HepG2 (cell line): Measurements from ENCODE around the gene GFRA4. TPM values are rescaled to one million over a fixed set of nuclear protein-coding genes. Genes with fewer than 3 reads are reported as not detected.

Source experiments
- BORCS8-MEF2B ChIP-seq: sonication (generic); formaldehyde crosslinking; IDR thresholded peaks from 2 replicates; pipeline ENCODE4 v1.8.0; 2022; ENCODE audit warnings: mild to moderate bottlenecking, missing genetic modification reagents
- EED ChIP-seq: sonication (generic); formaldehyde crosslinking; IDR thresholded peaks from 2 replicates; pipeline ENCODE4 v1.5.0; 2020; ENCODE audit warnings: mild to moderate bottlenecking, missing genetic modification reagents
- ELF1 ChIP-seq: sonication (generic); formaldehyde crosslinking; IDR thresholded peaks from 2 replicates; pipeline ENCODE4 v1.4.0; 2020; ENCODE audit warnings: missing genetic modification reagents
- HCFC1 ChIP-seq: fragments of 150-350 bp; IDR thresholded peaks from 2 replicates; pipeline ENCODE4 v1.6.1; 2014; ENCODE audit warnings: low read depth, low read length
- MIER2 ChIP-seq: IDR thresholded peaks from 2 replicates; pipeline ENCODE4 v1.6.1; 2016; ENCODE audit warnings: missing biosample characterization, missing genetic modification reagents
- MTA1 ChIP-seq: sonication (generic); formaldehyde crosslinking; IDR thresholded peaks from 2 replicates; pipeline ENCODE4 v1.4.0; 2020; ENCODE audit warnings: missing genetic modification reagents, mild to moderate bottlenecking, borderline replicate concordance
- NCOA1 ChIP-seq: sonication (generic); formaldehyde crosslinking; IDR thresholded peaks from 2 replicates; pipeline ENCODE4 v1.9.0; 2021; ENCODE audit warnings: missing genetic modification reagents
- NCOR1 ChIP-seq: fragments of 200-600 bp; sonication (generic); IDR thresholded peaks from 2 replicates; pipeline ENCODE4 v1.7.0; 2017; ENCODE audit warnings: antibody characterized with exemption, low read length, borderline replicate concordance
- SMAD3 ChIP-seq: sonication (generic); formaldehyde crosslinking; IDR thresholded peaks from 2 replicates; pipeline ENCODE4 v1.4.0; 2020; ENCODE audit warnings: missing genetic modification reagents
- SNAI1 ChIP-seq: sonication (generic); formaldehyde crosslinking; IDR thresholded peaks from 2 replicates; pipeline ENCODE4 v1.5.0; 2020; ENCODE audit warnings: mild to moderate bottlenecking, missing genetic modification reagents, borderline replicate concordance
- SNAPC2 ChIP-seq: sonication (generic); formaldehyde crosslinking; IDR thresholded peaks from 2 replicates; pipeline ENCODE4 v1.8.1; 2022; ENCODE audit warnings: mild to moderate bottlenecking, missing genetic modification reagents
- TMF1 ChIP-seq: sonication (generic); formaldehyde crosslinking; IDR thresholded peaks from 2 replicates; pipeline ENCODE4 v1.8.1; 2022; ENCODE audit warnings: low read depth, missing genetic modification reagents
- XBP1 ChIP-seq: sonication (generic); formaldehyde crosslinking; IDR thresholded peaks from 2 replicates; pipeline ENCODE4 v1.5.0; 2020; ENCODE audit warnings: missing genetic modification reagents
- ZNF232 ChIP-seq: sonication (generic); formaldehyde crosslinking; IDR thresholded peaks from 2 replicates; pipeline ENCODE4 v1.4.0; 2020; ENCODE audit warnings: missing genetic modification reagents, borderline replicate concordance
- ZNF607 ChIP-seq: sonication (generic); formaldehyde crosslinking; IDR thresholded peaks from 2 replicates; pipeline ENCODE4 v1.5.1; 2020; ENCODE audit warnings: missing genetic modification reagents, mild to moderate bottlenecking, borderline replicate concordance
- ZNF720 ChIP-seq: sonication (generic); formaldehyde crosslinking; IDR thresholded peaks from 2 replicates; pipeline ENCODE4 v1.4.0; 2020; ENCODE audit warnings: missing genetic modification reagents
- ZNF850 ChIP-seq: sonication (generic); formaldehyde crosslinking; conservative IDR thresholded peaks from 2 replicates; pipeline ENCODE4 v1.9.0; 2021; ENCODE audit warnings: mild to moderate bottlenecking, missing genetic modification reagents
- polyA plus RNA-seq, 8 experiments: library from polyadenylated mRNA; depleted of rRNA in 3 of 8; stranded (reverse) in 7 of 8; unstranded in 1 of 8; fragments of >200 nt; fragmentation: Illumina TruSeq in 4 of 8; extraction: Trizol in 4 of 8; gene quantifications; 2 replicates each; pipeline versions ENCODE4 v1.2.1 to v1.2.3, GENCODE V29; 2011 to 2016; ENCODE audit warnings: low read depth in 4 of 8, missing spikeins in 1 of 8, mixed read lengths in 1 of 8; ENCODE audit not compliant: insufficient read depth in 1 of 8
- total RNA-seq, 5 experiments: library from RNA; depleted of rRNA; stranded (reverse); fragments of >200 nt; fragmentation: Illumina TruSeq; extraction: Trizol; gene quantifications; 2 replicates each; pipeline ENCODE4 v1.2.3, GENCODE V29; 2016; ENCODE audit warnings: low read depth in 1 of 5
- TF ChIP-seq, protein P1 (sequence below): sonication (generic); formaldehyde crosslinking; IDR thresholded peaks from 2 replicates; pipeline ENCODE4 v1.4.0; 2020; ENCODE audit warnings: missing genetic modification reagents
- TF ChIP-seq, protein P2 (sequence below): IDR thresholded peaks from 2 replicates; pipeline ENCODE4 v1.4.0; 2020; ENCODE audit warnings: mild to moderate bottlenecking, missing genetic modification reagents
- TF ChIP-seq, protein P3 (sequence below): sonication (generic); formaldehyde crosslinking; IDR thresholded peaks from 2 replicates; pipeline ENCODE4 v1.4.0; 2020; ENCODE audit warnings: low read depth, mild to moderate bottlenecking, missing genetic modification reagents
- TF ChIP-seq, protein P4 (sequence below): sonication (generic); formaldehyde crosslinking; conservative IDR thresholded peaks from 2 replicates; pipeline ENCODE4 v1.4.0; 2020; ENCODE audit warnings: missing genetic modification reagents

Gene GFRA4
- total and polyA plus RNA-seq, 2 of the 13 experiments (the other 11 are each of a cell fraction or from before 2014, with no cell fraction given), result not detected

DNA sequence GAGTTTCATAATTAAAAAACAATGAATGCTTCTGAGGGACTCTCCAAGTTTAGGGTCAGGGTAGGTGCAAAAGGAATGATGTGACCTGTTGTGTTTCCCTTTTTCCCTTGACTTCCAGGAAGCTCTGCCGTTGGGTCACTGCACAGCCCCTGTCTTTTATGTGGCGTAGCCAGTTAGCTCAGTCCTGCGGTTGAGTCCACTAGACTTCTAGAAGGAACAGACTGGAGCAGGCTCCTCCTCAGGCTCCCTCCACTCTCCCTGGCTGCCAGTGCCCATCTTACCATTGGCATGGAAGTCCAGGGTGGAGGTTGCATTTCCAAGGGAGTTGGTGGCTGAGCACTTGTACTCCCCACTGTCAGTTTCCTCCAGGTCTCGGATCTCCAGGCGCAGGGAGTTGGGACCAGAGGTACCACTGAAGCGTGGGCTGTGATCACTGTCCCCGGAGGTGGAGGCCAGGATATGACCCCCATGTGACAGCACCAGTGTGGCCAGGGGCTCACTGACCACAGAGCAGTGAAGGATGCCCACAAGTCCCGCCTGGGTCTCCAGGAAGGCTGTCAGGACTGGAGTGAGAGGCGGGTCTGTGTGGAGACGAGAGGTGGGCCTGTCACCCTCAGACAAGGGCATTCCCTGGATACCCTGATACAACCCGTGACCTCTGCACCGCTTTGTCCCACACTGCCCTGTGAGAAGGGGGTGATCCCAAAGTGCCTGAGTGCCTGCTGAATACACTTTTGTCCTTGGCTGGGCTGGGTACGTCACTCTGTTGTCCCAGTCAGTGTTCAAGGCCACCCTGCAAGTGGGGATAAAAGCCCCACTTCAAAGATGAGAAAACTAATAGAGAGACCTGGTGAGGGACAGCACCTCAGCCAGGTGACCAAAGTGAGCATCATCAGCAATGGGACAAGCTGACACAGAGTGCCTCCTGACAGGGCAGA is 38.1 kb upstream of the GFRA4 start (continued):
- TF ChIP-seq SMAD3 (CRISPR knock-in tag) (no peak), ZNF720 (CRISPR knock-in tag) (no peak), ZNF232 (CRISPR knock-in tag) (no peak), SNAPC2 (CRISPR knock-in tag) (no peak), XBP1 (no peak), TMF1 (no peak), MIER2 (CRISPR knock-in tag) (no peak), MTA1 (CRISPR knock-in tag) (0 out of 2 replicates have a peak, but pooled peaks have one; percentile 32), NCOA1 (CRISPR knock-in tag) (no peak), ZNF607 (CRISPR knock-in tag) (no peak), HCFC1 (0 out of 2 replicates have a peak, but pooled peaks have one; percentile 3), EED (CRISPR knock-in tag) (no peak), NCOR1 (no peak), ELF1 (CRISPR knock-in tag) (no peak), BORCS8-MEF2B (no peak), ZNF850 (CRISPR knock-in tag) (no peak), SNAI1 (CRISPR knock-in tag) (no peak)
- TF ChIP-seq, protein P1, sequence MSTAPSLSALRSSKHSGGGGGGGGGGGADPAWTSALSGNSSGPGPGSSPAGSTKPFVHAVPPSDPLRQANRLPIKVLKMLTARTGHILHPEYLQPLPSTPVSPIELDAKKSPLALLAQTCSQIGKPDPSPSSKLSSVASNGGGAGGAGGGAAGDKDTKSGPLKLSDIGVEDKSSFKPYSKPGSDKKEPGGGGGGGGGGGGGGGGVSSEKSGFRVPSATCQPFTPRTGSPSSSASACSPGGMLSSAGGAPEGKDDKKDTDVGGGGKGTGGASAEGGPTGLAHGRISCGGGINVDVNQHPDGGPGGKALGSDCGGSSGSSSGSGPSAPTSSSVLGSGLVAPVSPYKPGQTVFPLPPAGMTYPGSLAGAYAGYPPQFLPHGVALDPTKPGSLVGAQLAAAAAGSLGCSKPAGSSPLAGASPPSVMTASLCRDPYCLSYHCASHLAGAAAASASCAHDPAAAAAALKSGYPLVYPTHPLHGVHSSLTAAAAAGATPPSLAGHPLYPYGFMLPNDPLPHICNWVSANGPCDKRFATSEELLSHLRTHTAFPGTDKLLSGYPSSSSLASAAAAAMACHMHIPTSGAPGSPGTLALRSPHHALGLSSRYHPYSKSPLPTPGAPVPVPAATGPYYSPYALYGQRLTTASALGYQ (CRISPR knock-in tag), result no peak
- TF ChIP-seq, protein P2, sequence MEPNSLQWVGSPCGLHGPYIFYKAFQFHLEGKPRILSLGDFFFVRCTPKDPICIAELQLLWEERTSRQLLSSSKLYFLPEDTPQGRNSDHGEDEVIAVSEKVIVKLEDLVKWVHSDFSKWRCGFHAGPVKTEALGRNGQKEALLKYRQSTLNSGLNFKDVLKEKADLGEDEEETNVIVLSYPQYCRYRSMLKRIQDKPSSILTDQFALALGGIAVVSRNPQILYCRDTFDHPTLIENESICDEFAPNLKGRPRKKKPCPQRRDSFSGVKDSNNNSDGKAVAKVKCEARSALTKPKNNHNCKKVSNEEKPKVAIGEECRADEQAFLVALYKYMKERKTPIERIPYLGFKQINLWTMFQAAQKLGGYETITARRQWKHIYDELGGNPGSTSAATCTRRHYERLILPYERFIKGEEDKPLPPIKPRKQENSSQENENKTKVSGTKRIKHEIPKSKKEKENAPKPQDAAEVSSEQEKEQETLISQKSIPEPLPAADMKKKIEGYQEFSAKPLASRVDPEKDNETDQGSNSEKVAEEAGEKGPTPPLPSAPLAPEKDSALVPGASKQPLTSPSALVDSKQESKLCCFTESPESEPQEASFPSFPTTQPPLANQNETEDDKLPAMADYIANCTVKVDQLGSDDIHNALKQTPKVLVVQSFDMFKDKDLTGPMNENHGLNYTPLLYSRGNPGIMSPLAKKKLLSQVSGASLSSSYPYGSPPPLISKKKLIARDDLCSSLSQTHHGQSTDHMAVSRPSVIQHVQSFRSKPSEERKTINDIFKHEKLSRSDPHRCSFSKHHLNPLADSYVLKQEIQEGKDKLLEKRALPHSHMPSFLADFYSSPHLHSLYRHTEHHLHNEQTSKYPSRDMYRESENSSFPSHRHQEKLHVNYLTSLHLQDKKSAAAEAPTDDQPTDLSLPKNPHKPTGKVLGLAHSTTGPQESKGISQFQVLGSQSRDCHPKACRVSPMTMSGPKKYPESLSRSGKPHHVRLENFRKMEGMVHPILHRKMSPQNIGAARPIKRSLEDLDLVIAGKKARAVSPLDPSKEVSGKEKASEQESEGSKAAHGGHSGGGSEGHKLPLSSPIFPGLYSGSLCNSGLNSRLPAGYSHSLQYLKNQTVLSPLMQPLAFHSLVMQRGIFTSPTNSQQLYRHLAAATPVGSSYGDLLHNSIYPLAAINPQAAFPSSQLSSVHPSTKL, result no peak
- TF ChIP-seq, protein P3, sequence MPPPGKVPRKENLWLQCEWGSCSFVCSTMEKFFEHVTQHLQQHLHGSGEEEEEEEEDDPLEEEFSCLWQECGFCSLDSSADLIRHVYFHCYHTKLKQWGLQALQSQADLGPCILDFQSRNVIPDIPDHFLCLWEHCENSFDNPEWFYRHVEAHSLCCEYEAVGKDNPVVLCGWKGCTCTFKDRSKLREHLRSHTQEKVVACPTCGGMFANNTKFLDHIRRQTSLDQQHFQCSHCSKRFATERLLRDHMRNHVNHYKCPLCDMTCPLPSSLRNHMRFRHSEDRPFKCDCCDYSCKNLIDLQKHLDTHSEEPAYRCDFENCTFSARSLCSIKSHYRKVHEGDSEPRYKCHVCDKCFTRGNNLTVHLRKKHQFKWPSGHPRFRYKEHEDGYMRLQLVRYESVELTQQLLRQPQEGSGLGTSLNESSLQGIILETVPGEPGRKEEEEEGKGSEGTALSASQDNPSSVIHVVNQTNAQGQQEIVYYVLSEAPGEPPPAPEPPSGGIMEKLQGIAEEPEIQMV (CRISPR knock-in tag), result no peak
- TF ChIP-seq, protein P4, sequence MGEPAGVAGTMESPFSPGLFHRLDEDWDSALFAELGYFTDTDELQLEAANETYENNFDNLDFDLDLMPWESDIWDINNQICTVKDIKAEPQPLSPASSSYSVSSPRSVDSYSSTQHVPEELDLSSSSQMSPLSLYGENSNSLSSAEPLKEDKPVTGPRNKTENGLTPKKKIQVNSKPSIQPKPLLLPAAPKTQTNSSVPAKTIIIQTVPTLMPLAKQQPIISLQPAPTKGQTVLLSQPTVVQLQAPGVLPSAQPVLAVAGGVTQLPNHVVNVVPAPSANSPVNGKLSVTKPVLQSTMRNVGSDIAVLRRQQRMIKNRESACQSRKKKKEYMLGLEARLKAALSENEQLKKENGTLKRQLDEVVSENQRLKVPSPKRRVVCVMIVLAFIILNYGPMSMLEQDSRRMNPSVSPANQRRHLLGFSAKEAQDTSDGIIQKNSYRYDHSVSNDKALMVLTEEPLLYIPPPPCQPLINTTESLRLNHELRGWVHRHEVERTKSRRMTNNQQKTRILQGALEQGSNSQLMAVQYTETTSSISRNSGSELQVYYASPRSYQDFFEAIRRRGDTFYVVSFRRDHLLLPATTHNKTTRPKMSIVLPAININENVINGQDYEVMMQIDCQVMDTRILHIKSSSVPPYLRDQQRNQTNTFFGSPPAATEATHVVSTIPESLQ (CRISPR knock-in tag), result no peak
